Brain microvascular endothelial cell (primary cell): ENCODE data around the gene RAPGEF4.

ENCODE experiments used
- DNase-seq: peaks from one replicate; pipeline ENCODE4 v3.0.0-alpha.2; 2020
- H3K27ac ChIP-seq: fragments of 250-450 bp; sonication (Bioruptor Pico); 2 replicates; pipeline ENCODE4 v1.5.1; 2020; ENCODE audit warnings: mild to moderate bottlenecking, moderate library complexity
- H3K27me3 ChIP-seq: fragments of 250-450 bp; sonication (Bioruptor Pico); replicated peaks from 2 replicates; pipeline ENCODE4 v1.5.1; 2020; ENCODE audit warnings: mild to moderate bottlenecking
- H3K36me3 ChIP-seq: fragments of 250-450 bp; sonication (Bioruptor Pico); replicated peaks from 2 replicates; pipeline ENCODE4 v1.5.1; 2020; ENCODE audit warnings: mild to moderate bottlenecking
- H3K4me3 ChIP-seq: 2 replicates; pipeline ENCODE4 v1.5.1; 2011; ENCODE audit warnings: low read depth, mild to moderate bottlenecking, control low read depth, low read length, moderate library complexity
- in situ Hi-C: cut with HindIII; loops from 2 replicates; pipeline ENCODE4 v1.10.0; 2017; ENCODE audit warnings: low sequenced_read_pairs, low pct_ligation_motif_present
- TF ChIP-seq, protein P1 (sequence below): IDR thresholded peaks from 2 replicates; pipeline ENCODE4 v1.5.1; 2011; ENCODE audit warnings: low read depth, mild to moderate bottlenecking, moderate library complexity, low read length, control low read depth, inconsistent platforms; ENCODE audit errors: missing control alignments

Gene RAPGEF4

DNA sequence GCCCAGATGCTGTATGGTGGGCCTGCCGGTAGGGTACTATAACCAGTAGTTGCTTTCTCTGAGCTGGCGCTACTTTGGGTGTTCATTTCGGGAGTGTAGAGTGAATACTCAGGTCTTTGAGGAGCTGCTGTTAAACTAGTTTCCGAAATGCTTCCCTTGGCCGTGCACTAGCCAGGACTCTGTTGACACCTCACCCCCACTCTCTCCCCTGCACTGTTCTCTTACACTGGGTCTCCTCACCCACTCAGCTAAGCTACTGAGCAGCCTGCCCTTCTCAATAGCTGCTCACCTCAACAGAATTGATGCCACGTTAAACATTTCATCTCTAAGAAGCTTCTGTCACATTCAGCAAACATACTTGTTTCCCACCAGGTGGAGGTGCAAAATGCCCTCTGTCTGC, 86.9 kb downstream of the RAPGEF4 start:
- no peaks in the 10 kb centered on the region for H3K36me3 ChIP-seq
- TF ChIP-seq, protein P1, sequence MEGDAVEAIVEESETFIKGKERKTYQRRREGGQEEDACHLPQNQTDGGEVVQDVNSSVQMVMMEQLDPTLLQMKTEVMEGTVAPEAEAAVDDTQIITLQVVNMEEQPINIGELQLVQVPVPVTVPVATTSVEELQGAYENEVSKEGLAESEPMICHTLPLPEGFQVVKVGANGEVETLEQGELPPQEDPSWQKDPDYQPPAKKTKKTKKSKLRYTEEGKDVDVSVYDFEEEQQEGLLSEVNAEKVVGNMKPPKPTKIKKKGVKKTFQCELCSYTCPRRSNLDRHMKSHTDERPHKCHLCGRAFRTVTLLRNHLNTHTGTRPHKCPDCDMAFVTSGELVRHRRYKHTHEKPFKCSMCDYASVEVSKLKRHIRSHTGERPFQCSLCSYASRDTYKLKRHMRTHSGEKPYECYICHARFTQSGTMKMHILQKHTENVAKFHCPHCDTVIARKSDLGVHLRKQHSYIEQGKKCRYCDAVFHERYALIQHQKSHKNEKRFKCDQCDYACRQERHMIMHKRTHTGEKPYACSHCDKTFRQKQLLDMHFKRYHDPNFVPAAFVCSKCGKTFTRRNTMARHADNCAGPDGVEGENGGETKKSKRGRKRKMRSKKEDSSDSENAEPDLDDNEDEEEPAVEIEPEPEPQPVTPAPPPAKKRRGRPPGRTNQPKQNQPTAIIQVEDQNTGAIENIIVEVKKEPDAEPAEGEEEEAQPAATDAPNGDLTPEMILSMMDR, result no peak
- no peaks in the 10 kb centered on the region for H3K27me3 ChIP-seq
- in situ Hi-C loops, result loop anchor here (25.0 kb wide), 1 partner anchor 390 kb away; no protein-coding TSS in a partner anchor
- H3K27ac ChIP-seq, result no peak overlapping the region
- H3K4me3 ChIP-seq, result no peak overlapping the region
- DNase-seq, result no peak

DNA sequence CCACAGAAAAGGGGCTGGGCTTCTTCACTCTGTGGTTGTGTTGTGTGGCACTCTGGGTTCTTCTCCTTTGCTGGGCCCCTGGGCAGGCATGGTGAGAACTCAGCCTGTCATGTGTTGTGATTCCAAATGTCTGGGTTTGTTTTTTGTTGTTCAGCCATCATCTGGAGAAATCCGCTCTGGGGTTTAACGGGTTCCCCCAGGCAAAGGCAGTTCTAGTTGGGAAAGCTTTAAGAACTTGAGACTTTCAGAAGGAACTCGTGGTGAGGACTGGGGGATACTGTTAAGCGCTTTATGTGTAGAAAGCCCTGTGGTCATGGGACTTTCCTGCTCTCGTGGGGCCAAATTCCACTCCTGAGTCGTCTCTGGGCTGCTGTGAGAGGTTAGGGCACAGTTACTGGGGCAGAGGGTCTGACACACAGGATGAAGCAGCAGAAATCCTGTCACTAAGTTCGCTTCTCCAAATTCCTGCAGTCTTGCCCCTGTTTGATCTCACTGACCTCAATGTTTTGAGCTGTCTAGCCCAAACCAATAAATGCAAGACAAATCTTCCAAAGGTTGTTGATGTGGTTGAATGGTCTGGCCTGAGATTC, 87.7 kb downstream of the RAPGEF4 start:
- in situ Hi-C loops, result loop anchor here (25.0 kb wide), 1 partner anchor 389 kb away; no protein-coding TSS in a partner anchor
- H3K27me3 ChIP-seq, result no peaks in the 10 kb centered on the region
- no peak overlapping the region for H3K27ac ChIP-seq
- no peak for DNase-seq
- TF ChIP-seq, protein P1, result no peak
- no peaks in the 10 kb centered on the region for H3K36me3 ChIP-seq
- no peak overlapping the region for H3K4me3 ChIP-seq

GRCh38 chr2:172826522-172826921, 90.9 kb downstream of the RAPGEF4 start:
- H3K27ac ChIP-seq, result no peak overlapping the region
- no peaks in the 10 kb centered on the region for H3K36me3 ChIP-seq
- TF ChIP-seq, protein P1, result no peak
- H3K4me3 ChIP-seq, result no peak overlapping the region
- peak; percentile 22 for DNase-seq
- in situ Hi-C loops, result no loop called here
- no peaks in the 10 kb centered on the region for H3K27me3 ChIP-seq

DNA sequence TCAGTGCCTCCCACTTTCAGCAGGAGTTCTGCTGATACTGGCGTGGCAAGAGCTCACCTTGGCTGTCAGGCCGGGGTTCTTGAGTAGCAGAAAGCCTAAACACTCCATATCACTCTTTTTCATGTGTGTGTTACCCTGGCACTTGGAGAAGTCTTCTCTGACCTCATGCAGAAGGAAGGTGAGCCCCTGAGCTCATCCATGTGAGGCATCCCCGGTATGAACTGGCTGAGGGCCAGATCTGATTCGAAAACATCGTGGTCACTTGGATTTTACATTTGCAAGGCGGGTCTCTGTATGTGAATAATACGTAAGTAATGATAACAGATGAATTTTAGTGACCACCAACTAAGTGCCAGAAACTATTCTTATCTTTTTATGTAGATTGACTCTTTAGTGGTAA, 93.6 kb downstream of the RAPGEF4 start:
- Histone ChIP-seq H3K36me3 (no peaks in the 10 kb centered on the region), H3K4me3 (no peak overlapping the region), H3K27me3 (no peaks in the 10 kb centered on the region), H3K27ac (no peak overlapping the region)
- TF ChIP-seq, protein P1, result no peak
- in situ Hi-C loops, result no loop called here
- peak; percentile 95 for DNase-seq

- TF ChIP-seq, protein P1, result no peak
- in situ Hi-C loops, result no loop called here
- H3K27me3 ChIP-seq, result no peaks in the 10 kb centered on the region
Observed at GRCh38 chr2:172830482-172830881, 94.8 kb downstream of the RAPGEF4 start.

DNA sequence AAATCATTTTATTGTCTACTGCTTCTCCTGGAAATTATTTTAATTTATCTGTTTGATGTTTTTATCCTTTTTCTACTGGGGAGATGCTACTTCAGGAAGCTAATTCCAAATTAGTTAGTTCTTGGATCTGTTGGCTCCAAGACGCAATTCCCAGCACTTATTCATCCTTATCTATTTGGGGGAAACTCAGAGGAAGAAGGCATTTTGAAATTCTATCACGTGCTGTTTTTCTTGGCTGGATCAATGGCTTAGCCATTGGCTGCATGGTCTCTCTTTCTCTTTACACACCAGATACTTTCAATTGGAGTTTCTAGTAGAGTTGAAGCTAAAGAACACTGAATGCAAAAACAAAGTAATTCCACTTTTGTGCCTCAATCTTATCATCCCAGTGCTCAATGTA, 98.3 kb downstream of the RAPGEF4 start:
- no peak overlapping the region for H3K4me3 ChIP-seq
- H3K27ac ChIP-seq, result no peak overlapping the region
- DNase-seq, result peak; percentile 66
- no peaks in the 10 kb centered on the region for H3K27me3 ChIP-seq
- TF ChIP-seq, protein P1, result no peak
- H3K36me3 ChIP-seq, result no peaks in the 10 kb centered on the region
- in situ Hi-C loops, result no loop called here

More at GRCh38 chr2:172830482-172830881, 94.8 kb downstream of the RAPGEF4 start:
- H3K4me3 ChIP-seq, result no peak overlapping the region
- H3K36me3 ChIP-seq, result no peaks in the 10 kb centered on the region
- no peak for DNase-seq
- no peak overlapping the region for H3K27ac ChIP-seq
